ENCODE data around the gene ACKR3.

ACKR3 gene

GRCh38 chr2:236549165-236549564 is 20.5 kb upstream of the ACKR3 start:
- DNase-seq (ENCODE audit: low read depth, low spot score), result no peak

- no peak for DNase-seq (ENCODE audit: low read depth, low spot score)
Measured at GRCh38 chr2:236550290-236550689, 19.3 kb upstream of the ACKR3 start.

- no peak for DNase-seq (ENCODE audit: low read depth, low spot score)
Measured at GRCh38 chr2:236550701-236551465, 18.7 kb upstream of the ACKR3 start.

- no peak for DNase-seq (ENCODE audit: low read depth, low spot score)
Measured at GRCh38 chr2:236551471-236552211, 18.0 kb upstream of the ACKR3 start.

GRCh38 chr2:236552212-236552542 is 17.4 kb upstream of the ACKR3 start:
- DNase-seq (ENCODE audit: low read depth, low spot score), result no peak

GRCh38 chr2:236552581-236553363 is 16.9 kb upstream of the ACKR3 start:
- DNase-seq (ENCODE audit: low read depth, low spot score), result no peak

GRCh38 chr2:236553522-236553921 is 16.1 kb upstream of the ACKR3 start:
- no peak for DNase-seq (ENCODE audit: low read depth, low spot score)

GRCh38 chr2:236554629-236555282 is 14.9 kb upstream of the ACKR3 start:
- DNase-seq (ENCODE audit: low read depth, low spot score), result no peak

- no peak for DNase-seq (ENCODE audit: low read depth, low spot score)
Measured at GRCh38 chr2:236555481-236555880, 14.1 kb upstream of the ACKR3 start.

GRCh38 chr2:236557306-236558030 is 12.2 kb upstream of the ACKR3 start:
- DNase-seq (ENCODE audit: low read depth, low spot score), result no peak

- DNase-seq (ENCODE audit: low read depth, low spot score), result no peak
Measured at GRCh38 chr2:236558036-236558435, 11.6 kb upstream of the ACKR3 start.

GRCh38 chr2:236558993-236559978 is 10.3 kb upstream of the ACKR3 start:
- DNase-seq (ENCODE audit: low read depth, low spot score), result no peak

GRCh38 chr2:236561874-236562273 is 7.8 kb upstream of the ACKR3 start:
- DNase-seq (ENCODE audit: low read depth, low spot score), result no peak

- no peak for DNase-seq (ENCODE audit: low read depth, low spot score)
Measured at GRCh38 chr2:236562434-236562833, 7.2 kb upstream of the ACKR3 start.

- DNase-seq (ENCODE audit: low read depth, low spot score), result no peak
Measured at GRCh38 chr2:236563953-236564352, 5.7 kb upstream of the ACKR3 start.

- DNase-seq (ENCODE audit: low read depth, low spot score), result no peak
Measured at GRCh38 chr2:236565212-236565611, 4.4 kb upstream of the ACKR3 start.

- DNase-seq (ENCODE audit: low read depth, low spot score), result no peak
Measured at GRCh38 chr2:236565879-236566402, 3.7 kb upstream of the ACKR3 start.

GRCh38 chr2:236566596-236566995 is 3.0 kb upstream of the ACKR3 start:
- no peak for DNase-seq (ENCODE audit: low read depth, low spot score)

- DNase-seq (ENCODE audit: low read depth, low spot score), result no peak
Measured at GRCh38 chr2:236568068-236568921, 1.3 kb upstream of the ACKR3 start.
